ENCODE results near the gene SUN1. TPM values are rescaled to one million over a fixed set of nuclear protein-coding genes. Genes with fewer than 3 reads are reported as not detected.
"Not testable (repeated sequence)": the region's sequence is repeated elsewhere in the genome, so short reads cannot be mapped to it uniquely, and the experiment has no call there.

SUN1 gene
- total RNA-seq, 1 experiment from 2014 or later = 158 TPM

GRCh38 chr7:871900-872537, 39.7 kb downstream of the SUN1 start:
- H3K36me3 Mint-ChIP-seq = peaks cover 64% of the 10 kb centered on the region
- H3K4me3 Mint-ChIP-seq = no peak overlapping the region
- no peaks in the 10 kb centered on the region for H3K27me3 Mint-ChIP-seq (ENCODE audit: low read depth)
- ChIA-PET POLR2A (no interaction called here), CTCF (interaction anchor here (0.6 to 1.8 kb wide), 5 partner anchors 36 to 291 kb away, joined by 3 to 6 read pairs (median 4); no protein-coding TSS in a partner anchor)
- peaks cover 6% of the 10 kb centered on the region for H3K9me3 Mint-ChIP-seq
- no peak for DNase-seq (ENCODE audit: low spot score)
- no peak for ATAC-seq
- no peak for TF ChIP-seq ZNF512 (CRISPR knock-in tag; IDR thresholded peaks at IDR 0.05; ENCODE audit: borderline replicate concordance)
- TF ChIP-seq, protein P1, sequence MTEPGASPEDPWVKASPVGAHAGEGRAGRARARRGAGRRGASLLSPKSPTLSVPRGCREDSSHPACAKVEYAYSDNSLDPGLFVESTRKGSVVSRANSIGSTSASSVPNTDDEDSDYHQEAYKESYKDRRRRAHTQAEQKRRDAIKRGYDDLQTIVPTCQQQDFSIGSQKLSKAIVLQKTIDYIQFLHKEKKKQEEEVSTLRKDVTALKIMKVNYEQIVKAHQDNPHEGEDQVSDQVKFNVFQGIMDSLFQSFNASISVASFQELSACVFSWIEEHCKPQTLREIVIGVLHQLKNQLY (CRISPR knock-in tag; IDR thresholded peaks at IDR 0.05) = no peak
- TF ChIP-seq ZNF671 (CRISPR knock-in tag; IDR thresholded peaks at IDR 0.05) = no peak
- TF ChIP-seq ZNF423 (CRISPR knock-in tag; IDR thresholded peaks at IDR 0.05) = no peak
- no peak for TF ChIP-seq TP53 (CRISPR knock-in tag; IDR thresholded peaks at IDR 0.05)
- no peak for TF ChIP-seq ATF1 (CRISPR knock-in tag; IDR thresholded peaks at IDR 0.05)
- TF ChIP-seq TEAD4 (CRISPR knock-in tag; IDR thresholded peaks at IDR 0.05) = no peak
- H3K27ac Mint-ChIP-seq = peak overlapping the region; percentile 55; the same call in 1 of the 2 replicates
- H3K4me1 Mint-ChIP-seq = peaks cover 6% of the 10 kb centered on the region

- Mint-ChIP-seq H3K36me3 (peaks cover 57% of the 10 kb centered on the region), H3K27ac (0 out of 2 replicates have a peak overlapping the region, but pooled peaks have one; percentile 94)
- H3K27me3 Mint-ChIP-seq (ENCODE audit: low read depth); ATAC-seq; DNase-seq (ENCODE audit: low spot score); H3K4me1 Mint-ChIP-seq; POLR2A ChIA-PET; H3K4me3 Mint-ChIP-seq; H3K9me3 Mint-ChIP-seq: not testable (repeated sequence)
- CTCF ChIA-PET = interaction anchor here (0.6 to 1.8 kb wide), 14 partner anchors 11 to 650 kb away, joined by 3 to 8 read pairs (median 4); no protein-coding TSS in a partner anchor
Observed at GRCh38 chr7:872685-873084, 40.4 kb downstream of the SUN1 start.

DNA sequence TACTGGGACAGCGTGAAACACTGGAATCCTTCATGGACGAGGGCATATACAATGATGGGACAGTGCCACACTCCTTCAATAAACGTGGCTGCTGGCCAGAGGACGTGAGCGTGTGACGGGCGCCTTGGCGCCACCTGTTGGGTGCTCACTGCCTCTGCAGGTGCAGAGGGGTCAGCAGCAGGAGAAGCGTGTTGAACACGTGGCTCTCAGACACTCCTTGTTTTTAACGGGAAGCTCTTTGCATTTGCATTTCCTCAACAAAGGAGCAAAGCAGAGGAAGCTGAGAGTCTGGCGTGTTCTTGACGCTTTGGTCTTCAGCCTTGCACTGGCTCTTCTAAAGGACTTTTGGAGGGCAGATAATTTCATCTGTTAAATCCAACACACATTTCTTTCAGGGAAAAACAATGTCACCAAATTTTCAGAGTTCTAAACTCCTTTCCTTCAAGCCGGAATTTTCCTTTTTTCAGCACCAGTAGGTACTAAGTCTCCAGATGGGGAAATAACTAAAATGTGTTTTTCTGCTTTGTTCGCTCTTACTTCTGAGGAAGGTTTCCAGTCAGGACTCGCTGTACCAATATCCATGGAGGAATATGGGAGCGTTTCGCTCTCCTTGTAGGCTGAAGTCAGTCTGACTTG, 41.2 kb downstream of the SUN1 start:
- Mint-ChIP-seq H3K36me3 (peaks cover 52% of the 10 kb centered on the region), H3K4me1 (peaks cover 11% of the 10 kb centered on the region), H3K27ac (peak overlapping the region; percentile 94), H3K27me3 (ENCODE audit: low read depth) (no peaks in the 10 kb centered on the region), H3K9me3 (peaks cover 6% of the 10 kb centered on the region), H3K4me3 (peak overlapping the region; percentile 4; the same call in 1 of the 2 replicates)
- ATAC-seq (peak; percentile 55), DNase-seq (ENCODE audit: low spot score) (peak; percentile 79)
- CTCF ChIA-PET = interaction anchor here (0.5 to 1.8 kb wide), 29 partner anchors 10 to 685 kb away, joined by 3 to 8 read pairs (median 4); partner anchors contain the start of genes GPR146 and SUN1
- POLR2A ChIA-PET = interaction anchor here (0.6 to 1.0 kb wide), 2 partner anchors 57 to 67 kb away, joined by 4 to 5 read pairs; no protein-coding TSS in a partner anchor
- TF ChIP-seq FOXP1 (CRISPR knock-in tag; IDR thresholded peaks at IDR 0.05; ENCODE audit: borderline replicate concordance) = peak; percentile 97
- TF ChIP-seq FOXJ3 (CRISPR knock-in tag; IDR thresholded peaks at IDR 0.05; ENCODE audit: borderline replicate concordance) = 0 out of 2 replicates have a peak, but pooled peaks have one; percentile 6
- TF ChIP-seq, protein P2, sequence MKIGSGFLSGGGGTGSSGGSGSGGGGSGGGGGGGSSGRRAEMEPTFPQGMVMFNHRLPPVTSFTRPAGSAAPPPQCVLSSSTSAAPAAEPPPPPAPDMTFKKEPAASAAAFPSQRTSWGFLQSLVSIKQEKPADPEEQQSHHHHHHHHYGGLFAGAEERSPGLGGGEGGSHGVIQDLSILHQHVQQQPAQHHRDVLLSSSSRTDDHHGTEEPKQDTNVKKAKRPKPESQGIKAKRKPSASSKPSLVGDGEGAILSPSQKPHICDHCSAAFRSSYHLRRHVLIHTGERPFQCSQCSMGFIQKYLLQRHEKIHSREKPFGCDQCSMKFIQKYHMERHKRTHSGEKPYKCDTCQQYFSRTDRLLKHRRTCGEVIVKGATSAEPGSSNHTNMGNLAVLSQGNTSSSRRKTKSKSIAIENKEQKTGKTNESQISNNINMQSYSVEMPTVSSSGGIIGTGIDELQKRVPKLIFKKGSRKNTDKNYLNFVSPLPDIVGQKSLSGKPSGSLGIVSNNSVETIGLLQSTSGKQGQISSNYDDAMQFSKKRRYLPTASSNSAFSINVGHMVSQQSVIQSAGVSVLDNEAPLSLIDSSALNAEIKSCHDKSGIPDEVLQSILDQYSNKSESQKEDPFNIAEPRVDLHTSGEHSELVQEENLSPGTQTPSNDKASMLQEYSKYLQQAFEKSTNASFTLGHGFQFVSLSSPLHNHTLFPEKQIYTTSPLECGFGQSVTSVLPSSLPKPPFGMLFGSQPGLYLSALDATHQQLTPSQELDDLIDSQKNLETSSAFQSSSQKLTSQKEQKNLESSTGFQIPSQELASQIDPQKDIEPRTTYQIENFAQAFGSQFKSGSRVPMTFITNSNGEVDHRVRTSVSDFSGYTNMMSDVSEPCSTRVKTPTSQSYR (CRISPR knock-in tag; IDR thresholded peaks at IDR 0.05) = peak; percentile 97
- peak; percentile 94 for TF ChIP-seq IRF1 (CRISPR knock-in tag; IDR thresholded peaks at IDR 0.05)
- TF ChIP-seq E2F4 (CRISPR knock-in tag; IDR thresholded peaks at IDR 0.05; ENCODE audit: borderline replicate concordance, low read depth) = no peak
- TF ChIP-seq ZNF232 (CRISPR knock-in tag; IDR thresholded peaks at IDR 0.05) = peak; percentile 96
- peak; percentile 100 for TF ChIP-seq ETV6 (CRISPR knock-in tag; IDR thresholded peaks at IDR 0.05)
- peak; percentile 89 for TF ChIP-seq SMAD4 (CRISPR knock-in tag; IDR thresholded peaks at IDR 0.05)
- TF ChIP-seq E2F1 (CRISPR knock-in tag; IDR thresholded peaks at IDR 0.05) = peak; percentile 95
- no peak for TF ChIP-seq ATF3 (CRISPR knock-in tag; conservative IDR thresholded peaks at IDR 0.05)
- peak; percentile 100 for TF ChIP-seq MAX (CRISPR knock-in tag; IDR thresholded peaks at IDR 0.05)
- peak; percentile 85 for TF ChIP-seq USF2 (CRISPR knock-in tag; IDR thresholded peaks at IDR 0.05)
